ENCODE data around the gene SLC37A1.

Gene SLC37A1

GRCh38 chr21:42490720-42491119, 22.9 kb upstream of the SLC37A1 start:
- no peak for DNase-seq (ENCODE audit: low read depth, low spot score)
- in situ Hi-C loops (cut with HindIII; ENCODE audit: low sequenced_read_pairs): no loop called here
- H3K4me3 ChIP-seq (ENCODE audit: low read depth, low read length): no peak overlapping the region
- no peak for TF ChIP-seq CTCF (IDR thresholded peaks at IDR 0.05; ENCODE audit: low read depth, low read length)

- TF ChIP-seq CTCF (IDR thresholded peaks at IDR 0.05; ENCODE audit: low read depth, low read length): no peak
- no peak for DNase-seq (ENCODE audit: low read depth, low spot score)
- in situ Hi-C loops (cut with HindIII; ENCODE audit: low sequenced_read_pairs): no loop called here
- no peak overlapping the region for H3K4me3 ChIP-seq (ENCODE audit: low read depth, low read length)
These were observed 22.3 kb upstream of the SLC37A1 start for GRCh38 chr21:42491328-42491727.

GRCh38 chr21:42492201-42492600, 21.5 kb upstream of the SLC37A1 start:
- DNase-seq (ENCODE audit: low read depth, low spot score): no peak
- no peak for TF ChIP-seq CTCF (IDR thresholded peaks at IDR 0.05; ENCODE audit: low read depth, low read length)
- H3K4me3 ChIP-seq (ENCODE audit: low read depth, low read length): no peak overlapping the region
- in situ Hi-C loops (cut with HindIII; ENCODE audit: low sequenced_read_pairs): no loop called here

- in situ Hi-C loops (cut with HindIII; ENCODE audit: low sequenced_read_pairs): no loop called here
- TF ChIP-seq CTCF (IDR thresholded peaks at IDR 0.05; ENCODE audit: low read depth, low read length): no peak
These were observed 20.3 kb upstream of the SLC37A1 start for GRCh38 chr21:42493109-42494060.

GRCh38 chr21:42495027-42495426, 18.6 kb upstream of the SLC37A1 start:
- in situ Hi-C loops (cut with HindIII; ENCODE audit: low sequenced_read_pairs): no loop called here
- TF ChIP-seq CTCF (IDR thresholded peaks at IDR 0.05; ENCODE audit: low read depth, low read length): no peak
- DNase-seq (ENCODE audit: low read depth, low spot score): no peak
- H3K4me3 ChIP-seq (ENCODE audit: low read depth, low read length): no peak overlapping the region

More at GRCh38 chr21:42493109-42494060, 20.3 kb upstream of the SLC37A1 start:
- no peak overlapping the region for H3K4me3 ChIP-seq (ENCODE audit: low read depth, low read length)
- no peak for DNase-seq (ENCODE audit: low read depth, low spot score)

GRCh38 chr21:42495765-42496119, 17.9 kb upstream of the SLC37A1 start:
- TF ChIP-seq CTCF (IDR thresholded peaks at IDR 0.05; ENCODE audit: low read depth, low read length): no peak
- in situ Hi-C loops (cut with HindIII; ENCODE audit: low sequenced_read_pairs): no loop called here

More at GRCh38 chr21:42495765-42496119, 17.9 kb upstream of the SLC37A1 start:
- no peak for DNase-seq (ENCODE audit: low read depth, low spot score)
- H3K4me3 ChIP-seq (ENCODE audit: low read depth, low read length): peak overlapping the region; percentile 53

All from astrocyte of the spinal cord (primary cell).